Esophagus muscularis mucosa (tissue), 4 donors: Measurements from ENCODE around the gene GASK1B. TPM values are rescaled to one million over a fixed set of nuclear protein-coding genes. Genes with fewer than 3 reads are reported as not detected.

Source experiments
- total RNA-seq, 4 donors: library from RNA; depleted of rRNA; stranded (reverse); fragments of >200 nt; gene quantifications; one replicate each; pipeline versions ENCODE4 v1.1.0 to v1.2.1, GENCODE V29; 2016

GASK1B gene
- total RNA-seq, 4 donors from 2014 or later: 27.5 to 45.9 (median 32.4) TPM

Other genes with a start within 250 kb of the GASK1B start
- 1 to 10 TPM; 1.3 to 3.3 (median 2.7) TPM for gene TMEM144, start 37.5 kb upstream of the GASK1B start, total RNA-seq